Stimulated activated CD4-positive, alpha-beta T cell treated with anti-CD3 and anti-CD28 coated beads, Interleukin-15, amount 100 ng/mL, for 1 hour (primary cell): ENCODE data around the gene CYTH4.
"Not testable (repeated sequence)": the region's sequence is repeated elsewhere in the genome, so short reads cannot be mapped to it uniquely, and the experiment has no call there.

Experiments
- DNase-seq, 2 donors: peaks; one replicate each; pipeline ENCODE4 v3.0.0-alpha.2; 2020; ENCODE audit warnings: low read depth in 1 of 2, low spot score in 1 of 2

Gene CYTH4

DNA sequence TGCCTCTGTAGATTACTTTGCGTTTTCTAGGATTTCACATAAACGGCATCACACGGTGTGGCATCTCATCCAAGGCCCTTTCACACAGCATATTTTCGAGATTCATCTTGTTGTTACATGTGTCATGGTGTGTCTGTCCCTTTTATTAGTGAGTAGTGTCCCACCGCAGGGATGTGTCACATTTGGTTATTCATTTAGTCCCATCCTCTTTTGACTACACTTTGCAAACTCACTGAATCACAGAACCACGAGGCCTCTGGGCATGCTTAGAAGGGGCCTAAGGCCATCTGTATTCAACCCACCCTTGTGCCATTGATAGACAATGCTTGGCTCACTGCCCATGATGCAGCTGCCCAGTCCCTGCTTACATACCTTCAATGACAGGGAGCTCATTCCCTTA, 34.1 kb upstream of the CYTH4 start:
- no peak for DNase-seq

DNA sequence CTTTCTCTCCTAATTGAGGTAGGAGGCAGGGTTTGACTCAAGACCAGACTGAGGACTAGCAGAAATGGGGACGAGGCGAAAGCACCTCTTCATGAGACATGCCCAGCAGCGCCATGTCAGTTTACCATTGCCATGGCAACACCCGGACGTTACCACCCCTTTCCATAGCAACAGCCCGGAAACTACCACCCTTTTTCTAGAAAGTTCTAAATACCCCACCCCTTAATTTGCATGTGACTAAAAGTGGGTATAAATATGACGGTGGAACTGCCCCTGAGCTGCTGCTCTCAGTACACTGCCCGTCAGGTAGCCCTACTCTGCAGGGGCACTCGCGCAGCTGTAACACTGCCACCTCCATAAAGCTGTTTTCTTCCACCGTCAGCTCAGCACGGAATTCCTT, 32.3 kb upstream of the CYTH4 start:
- no peak for DNase-seq

DNA sequence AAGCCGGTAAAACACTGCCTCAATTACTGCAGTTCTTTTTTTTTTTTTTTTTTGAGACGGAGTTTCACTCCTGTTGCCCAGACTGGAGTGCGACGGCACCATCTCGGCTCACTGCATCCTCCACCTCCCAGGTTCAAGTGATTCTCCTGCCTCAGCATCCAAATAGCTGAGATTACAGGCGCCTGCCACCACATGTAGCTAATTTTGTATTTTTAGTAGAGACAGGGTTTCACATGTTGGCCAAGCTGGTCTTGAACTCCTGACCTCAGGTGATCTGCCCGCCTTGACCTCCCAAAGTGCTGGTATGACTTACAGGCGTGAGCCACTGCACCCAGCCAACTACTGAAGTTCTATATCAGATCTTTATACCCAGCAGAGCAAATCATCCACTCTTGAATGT, 30.5 kb upstream of the CYTH4 start:
- not testable (repeated sequence) for DNase-seq

DNA sequence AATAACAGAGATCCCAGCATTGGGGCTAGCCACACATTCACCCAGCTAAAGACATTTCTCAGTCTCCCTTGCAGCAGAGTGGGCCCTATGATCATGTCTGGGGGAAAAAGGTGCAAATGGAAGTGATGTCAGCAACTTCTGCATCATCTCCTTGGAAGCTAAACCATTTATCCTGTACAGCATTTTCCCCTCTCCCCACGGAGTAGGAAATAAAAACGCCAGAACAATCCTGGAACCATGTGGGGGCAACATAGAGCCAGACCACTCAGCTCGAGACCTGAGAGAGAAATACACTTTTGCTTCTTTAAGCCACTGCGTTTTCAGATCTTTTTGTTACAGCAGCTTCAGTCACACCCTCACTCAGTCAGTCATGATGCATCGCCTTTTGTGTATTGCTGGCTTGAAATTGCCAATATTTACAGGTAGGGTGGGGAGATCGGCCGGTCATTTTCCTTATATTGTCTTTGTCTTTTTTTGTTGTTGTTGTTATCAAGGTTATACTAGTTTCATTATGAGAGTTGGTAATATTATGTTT, 29.1 kb upstream of the CYTH4 start:
- DNase-seq: no peak

DNA sequence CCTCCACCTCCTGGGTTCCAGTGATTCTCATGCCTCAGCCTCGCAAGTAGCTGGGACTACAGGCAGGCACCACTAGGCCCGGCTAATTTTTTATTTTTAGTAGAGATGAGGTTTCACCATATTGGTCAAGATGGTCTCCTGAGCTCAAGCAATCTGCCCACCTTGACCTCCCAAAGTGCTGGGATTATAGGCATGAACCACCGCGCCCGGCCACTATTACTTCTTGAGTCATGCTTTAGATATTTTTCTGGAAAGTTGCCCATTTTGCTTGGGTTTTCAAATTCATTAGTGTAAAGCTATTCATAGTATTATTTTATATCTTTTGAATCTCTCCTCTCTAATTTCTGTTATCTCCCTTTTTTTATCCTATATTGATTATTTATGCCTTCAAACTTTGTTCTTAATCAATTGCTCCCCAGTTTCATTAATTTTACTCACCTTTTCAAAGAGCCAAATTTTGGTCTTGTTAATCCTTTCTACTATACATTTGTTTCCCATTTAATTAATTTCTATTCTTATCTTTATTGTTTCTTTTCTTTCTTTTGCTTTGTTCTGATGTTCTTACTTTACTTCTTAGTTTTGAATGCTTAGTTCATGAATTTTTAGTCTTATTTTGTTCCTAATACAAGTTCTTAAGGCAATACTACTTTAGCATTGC, 28.0 kb upstream of the CYTH4 start:
- no peak for DNase-seq

DNA sequence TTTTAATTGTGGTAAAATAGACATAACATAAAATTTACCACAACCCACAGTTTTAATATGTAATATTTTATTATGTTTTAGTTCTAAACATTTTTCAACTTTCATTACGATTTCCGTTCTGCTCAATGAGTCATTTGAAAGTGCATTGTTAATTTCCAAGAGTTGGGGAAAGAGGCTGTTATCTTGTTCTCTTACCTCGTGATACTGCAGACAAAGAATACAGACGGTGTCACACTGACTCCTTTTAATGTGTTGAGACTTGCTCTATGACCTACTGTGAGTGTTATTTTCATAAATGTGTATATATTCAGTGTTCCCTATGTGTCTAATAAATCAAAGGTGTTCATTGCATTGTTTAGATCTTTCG, 27.5 kb upstream of the CYTH4 start:
- no peak for DNase-seq

DNA sequence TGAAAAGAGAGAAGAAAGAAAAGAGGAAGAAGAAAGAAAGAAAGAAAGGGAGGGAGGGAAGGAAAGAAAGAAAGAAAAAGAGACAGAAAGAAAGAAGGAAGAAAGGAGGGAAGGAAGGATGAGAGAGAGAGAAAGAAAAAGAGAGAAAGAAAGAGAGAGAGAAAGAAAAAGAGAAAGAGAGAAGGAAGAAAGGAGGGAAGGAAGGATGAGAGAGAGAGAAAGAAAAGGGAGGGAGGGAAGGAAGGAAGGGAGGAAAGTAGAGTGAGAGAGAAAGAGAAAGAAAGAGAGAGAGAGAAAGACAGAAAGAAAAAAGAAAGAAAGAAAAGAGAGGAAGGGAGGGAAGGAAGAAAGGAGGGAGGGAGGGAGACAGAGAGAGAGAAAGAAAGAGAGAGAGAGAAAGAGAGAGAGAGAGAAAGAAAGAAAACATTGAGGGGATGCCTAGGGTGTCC, 26.7 kb upstream of the CYTH4 start:
- DNase-seq: no peak

DNA sequence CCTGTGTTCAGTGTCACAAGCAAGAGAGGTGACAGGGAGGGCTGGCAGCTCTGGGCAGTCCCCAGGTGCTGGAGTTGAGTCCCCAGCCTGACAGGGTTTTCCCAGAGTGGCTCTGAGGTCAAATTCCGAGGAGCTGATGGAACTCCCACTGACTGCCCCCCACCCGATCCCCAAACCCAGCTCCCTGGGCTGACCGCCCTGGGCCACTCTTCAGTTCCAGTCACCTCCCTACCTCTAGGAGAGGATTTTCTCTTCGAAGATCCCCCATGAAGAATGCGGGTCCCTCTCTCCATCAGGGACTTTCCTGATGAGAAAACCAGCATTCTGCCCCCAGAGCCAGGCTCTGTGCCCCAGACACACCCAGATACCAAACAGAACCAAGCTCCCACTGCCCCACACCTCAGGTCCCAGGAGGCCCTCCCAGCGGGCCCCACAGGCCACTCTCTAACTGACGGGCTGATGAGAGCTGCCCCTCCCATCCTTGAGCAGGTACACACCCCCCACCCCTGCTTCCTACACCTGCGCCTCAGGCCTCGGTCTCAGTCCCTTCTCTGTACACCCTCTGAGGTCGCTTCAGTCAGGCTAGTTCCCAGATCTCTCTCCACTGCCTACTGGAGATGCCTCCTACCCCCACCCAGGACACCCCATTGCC, 26.1 kb upstream of the CYTH4 start:
- no peak for DNase-seq

DNA sequence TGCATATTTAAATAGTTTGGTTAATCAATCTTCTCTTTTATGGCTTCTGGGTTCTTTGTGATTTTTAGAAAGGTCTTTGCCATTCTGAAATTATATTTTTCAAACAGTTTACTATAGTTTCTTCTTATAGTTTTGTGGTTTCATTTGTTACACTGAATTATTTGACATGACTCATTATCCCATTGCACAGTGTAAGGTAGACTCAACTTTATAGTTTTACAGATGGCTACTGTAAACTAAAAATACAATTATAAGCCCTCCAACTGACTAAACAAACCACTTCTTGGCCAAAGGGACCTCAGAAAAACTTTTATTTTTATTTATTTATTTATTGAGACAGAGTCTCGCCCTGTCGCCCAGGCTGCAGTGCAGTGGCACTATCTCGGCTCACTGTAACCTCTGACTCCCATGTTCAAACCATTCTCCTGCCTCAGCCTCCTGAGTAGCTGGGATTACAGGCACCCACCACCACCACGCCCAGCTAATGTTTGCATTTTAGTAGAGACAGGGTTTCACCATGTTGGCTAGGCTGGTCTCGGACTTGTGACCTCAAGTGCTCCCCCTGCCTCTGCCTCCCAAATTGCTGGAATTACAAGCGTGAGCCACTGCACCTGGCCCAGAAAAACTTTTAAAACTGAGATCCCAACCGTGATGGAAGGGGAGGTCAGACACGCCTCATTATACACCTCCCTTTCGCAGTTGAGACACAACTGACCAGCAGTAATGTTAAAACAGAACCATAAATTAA, 24.1 kb upstream of the CYTH4 start:
- DNase-seq: no peak

DNA sequence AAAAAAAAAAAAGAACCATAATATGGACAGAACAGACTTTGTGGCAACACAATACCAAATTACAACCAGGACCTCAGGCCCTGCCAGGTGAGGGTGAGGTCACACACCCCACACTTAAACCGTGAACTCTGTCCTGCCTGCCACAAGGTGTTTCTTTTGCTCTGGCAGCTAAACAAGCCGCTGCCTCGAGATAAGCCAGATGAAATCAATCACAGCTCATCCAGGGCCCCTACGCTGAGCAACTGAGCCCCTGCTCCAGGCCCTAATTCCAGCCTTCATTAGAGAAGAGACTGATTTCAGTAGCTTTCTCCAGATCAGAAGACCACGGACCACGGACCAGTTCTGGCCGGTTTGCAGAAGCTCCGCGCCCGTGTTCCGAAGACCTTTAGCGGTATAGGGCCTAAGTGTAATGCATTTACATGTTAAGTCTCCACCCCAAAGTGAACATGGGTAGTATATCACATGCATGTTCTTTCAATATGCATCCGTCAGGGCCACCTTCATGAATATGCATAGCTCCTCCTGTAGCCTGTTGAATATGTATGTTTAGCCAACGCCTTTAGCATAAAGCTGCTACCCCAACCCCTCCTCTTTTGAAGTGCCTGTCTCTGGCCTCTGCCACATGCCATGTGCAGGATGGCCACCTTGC, 23.4 kb upstream of the CYTH4 start:
- no peak for DNase-seq

DNA sequence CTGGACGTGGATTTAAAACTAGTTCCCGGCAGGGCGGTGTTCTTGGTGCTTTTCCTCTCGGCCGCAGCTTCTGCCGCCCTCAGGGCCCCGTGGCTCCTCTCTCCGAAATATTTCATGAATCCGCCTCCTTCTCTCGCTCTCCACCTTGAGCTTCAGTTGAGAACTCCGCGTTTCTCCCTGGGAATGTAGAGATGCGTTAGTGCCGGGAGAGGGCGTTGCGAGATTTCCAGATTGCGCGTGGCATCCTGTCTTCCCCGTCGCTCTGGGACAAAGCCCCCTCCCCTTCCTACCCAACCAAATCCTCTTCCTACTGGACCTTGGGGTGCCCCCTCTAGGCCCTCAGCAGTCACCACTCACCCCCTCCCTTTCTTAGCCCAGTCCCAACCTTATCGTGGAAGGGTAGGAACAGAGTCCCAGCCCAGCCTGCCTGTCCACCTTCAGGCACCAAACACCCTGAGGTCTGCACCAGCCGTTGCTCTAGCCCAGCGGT, 22.7 kb upstream of the CYTH4 start:
- no peak for DNase-seq

DNA sequence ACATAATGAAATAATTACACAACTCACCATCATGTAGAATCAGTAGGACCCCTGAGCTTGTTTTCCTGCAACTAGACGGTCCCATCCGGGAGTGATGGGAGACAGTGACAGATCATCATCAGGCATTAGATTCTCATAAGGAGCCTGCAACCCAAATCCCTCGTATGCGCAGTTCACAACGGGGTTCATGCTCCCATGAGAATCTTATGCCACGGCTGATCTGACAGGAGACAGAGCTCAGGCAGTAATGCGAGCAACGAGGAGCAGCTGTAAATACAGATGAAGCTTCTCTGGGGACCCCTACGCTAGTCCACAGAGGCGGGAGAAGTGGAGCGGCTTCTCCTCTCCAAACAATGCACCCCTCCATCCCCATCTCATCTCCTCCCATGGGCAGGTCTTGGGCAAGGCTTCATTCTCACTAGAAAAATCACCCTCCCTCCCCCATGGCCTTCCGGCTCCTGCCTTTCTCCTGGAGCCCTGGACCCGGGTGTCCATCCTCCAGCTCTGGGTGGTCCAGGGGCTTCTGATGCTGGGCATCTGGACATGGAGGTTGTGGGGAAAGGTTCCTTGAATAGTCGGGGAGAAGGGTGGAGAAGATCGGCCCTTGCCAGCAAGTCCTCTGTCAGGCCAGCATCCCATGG, 22.0 kb upstream of the CYTH4 start:
- DNase-seq: no peak

DNA sequence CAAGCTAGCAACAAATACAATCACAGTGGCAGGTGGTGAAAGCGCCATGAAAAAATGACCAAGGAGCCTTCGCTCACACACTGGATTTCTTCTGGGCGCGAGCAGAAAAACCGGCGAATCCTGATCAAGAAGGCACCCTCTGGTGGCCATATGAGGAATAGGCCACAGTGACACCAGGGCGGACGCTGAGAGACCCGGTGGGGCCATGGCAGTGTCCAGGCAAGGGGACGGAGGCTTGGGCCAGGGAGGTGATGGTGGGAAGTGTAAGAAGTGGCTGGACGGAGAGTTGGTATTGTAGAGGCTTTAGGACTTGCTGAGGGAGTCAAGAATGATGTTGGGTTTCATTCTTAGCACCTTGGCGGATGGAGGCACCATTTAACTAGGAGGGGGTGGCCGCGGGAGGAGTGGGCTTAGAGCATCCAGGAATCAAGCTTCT, 21.4 kb upstream of the CYTH4 start:
- DNase-seq: peak in 1 of 2 donors; percentile 36

DNA sequence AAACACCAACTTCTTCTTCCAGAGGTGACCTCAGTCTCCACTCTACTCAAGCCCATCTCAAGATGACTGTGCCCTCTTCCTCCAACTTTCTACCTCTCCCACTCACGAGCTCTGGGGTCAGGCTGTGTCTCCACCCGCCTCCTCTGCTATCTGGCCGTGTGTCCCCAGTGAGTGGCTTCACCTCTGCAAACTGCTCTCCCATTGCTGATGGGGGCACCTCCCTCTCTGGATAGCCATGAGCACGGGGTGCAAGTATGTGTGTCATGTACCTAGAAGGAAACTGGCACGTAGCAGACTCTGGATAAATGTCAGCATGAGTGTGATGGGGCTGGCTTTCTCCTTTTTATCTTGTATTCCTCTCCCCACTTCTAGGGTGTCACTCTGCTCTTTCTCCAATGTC, 20.0 kb upstream of the CYTH4 start:
- no peak for DNase-seq

DNA sequence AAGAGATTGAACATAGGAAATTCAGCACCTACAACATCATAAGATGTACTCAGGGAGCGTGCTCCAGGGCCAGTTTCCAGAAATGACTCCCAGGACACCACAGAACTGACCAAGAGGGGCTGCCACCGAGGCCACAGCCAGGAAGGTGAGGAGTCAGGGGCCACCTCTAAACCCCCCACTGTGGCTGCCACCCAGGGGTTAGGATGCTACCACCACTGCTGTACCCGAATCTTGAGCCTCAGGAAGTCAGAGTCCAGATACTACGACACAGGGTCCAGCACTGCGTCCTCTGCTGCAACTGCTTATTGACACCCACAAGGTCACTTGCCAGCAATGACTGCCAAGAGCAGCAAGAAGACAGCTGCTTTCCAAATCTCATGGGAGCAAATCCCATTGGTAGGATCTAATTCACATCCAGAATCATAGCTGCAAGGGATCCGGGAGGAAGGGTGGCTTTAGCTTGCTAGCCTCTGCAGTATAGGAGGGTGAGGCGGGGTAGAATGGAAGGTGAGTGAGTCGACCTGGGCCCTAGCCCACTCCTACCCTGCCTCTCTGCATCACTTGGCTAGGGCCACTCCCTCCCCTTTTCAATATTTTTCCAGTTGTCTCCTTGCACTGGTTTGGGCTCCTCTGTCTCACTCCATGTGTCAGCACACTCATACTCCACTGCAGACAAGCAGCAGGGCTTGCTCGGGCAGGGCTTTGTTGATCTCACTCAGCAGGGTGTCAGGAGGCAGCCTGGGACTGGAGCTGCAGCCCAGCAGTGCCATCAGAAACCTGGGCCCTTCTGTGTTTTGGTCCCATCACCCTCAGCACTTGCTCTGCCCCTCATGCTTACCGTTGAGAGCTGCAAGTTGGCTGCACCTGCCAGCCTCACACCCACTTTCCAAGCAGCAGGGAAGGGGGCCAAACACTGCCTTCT, 18.1 kb upstream of the CYTH4 start:
- DNase-seq: no peak

DNA sequence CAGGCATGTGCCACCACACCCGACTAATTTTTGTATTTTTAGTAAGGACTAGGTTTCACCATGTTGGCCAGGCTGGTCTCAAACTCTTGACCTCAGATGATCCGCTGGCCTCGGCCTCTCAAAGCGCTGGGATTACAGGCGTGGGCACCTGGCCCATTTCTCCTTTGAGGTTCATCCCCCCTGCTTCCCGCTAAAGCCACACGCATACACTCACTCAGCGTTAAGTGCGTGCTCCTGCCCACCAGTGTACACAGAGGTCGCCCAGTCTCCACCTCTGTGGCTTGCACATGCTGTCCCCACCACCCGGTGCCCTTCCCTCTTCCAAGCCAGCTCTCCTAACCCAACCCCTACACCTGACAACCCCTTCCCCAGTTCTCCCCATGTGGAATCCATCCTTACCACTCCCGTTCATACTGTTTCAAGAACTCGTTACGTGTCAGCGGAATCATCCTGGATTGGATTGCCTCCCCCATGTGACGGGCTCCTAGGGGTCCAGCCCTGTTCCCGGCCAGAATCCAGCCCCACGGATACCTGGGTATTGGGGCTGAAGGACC, 15.7 kb upstream of the CYTH4 start:
- no peak for DNase-seq

DNA sequence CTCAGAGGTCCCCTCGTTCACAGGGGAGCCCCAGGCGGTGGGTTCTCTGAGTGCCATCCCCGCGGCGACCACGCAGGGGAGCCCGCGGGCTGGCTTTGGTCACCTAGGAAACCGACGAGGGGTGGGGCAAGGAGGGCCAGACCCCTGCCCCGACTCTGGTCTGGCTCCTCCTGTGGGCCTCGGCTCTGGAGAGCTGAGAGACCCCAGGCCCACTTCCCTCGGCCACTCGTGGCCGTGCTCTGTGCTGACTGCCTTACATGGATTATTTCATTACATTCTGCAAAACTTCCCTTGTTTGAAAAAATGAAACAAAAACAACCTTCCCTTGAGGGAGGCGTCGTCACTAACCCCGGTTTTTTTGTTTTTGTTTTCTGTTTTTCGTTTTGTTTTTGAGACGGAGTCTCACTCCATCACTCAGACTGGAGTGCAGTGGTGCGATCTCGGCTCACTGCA, 15.1 kb upstream of the CYTH4 start:
- peak; percentile 51 to 68 for DNase-seq

DNA sequence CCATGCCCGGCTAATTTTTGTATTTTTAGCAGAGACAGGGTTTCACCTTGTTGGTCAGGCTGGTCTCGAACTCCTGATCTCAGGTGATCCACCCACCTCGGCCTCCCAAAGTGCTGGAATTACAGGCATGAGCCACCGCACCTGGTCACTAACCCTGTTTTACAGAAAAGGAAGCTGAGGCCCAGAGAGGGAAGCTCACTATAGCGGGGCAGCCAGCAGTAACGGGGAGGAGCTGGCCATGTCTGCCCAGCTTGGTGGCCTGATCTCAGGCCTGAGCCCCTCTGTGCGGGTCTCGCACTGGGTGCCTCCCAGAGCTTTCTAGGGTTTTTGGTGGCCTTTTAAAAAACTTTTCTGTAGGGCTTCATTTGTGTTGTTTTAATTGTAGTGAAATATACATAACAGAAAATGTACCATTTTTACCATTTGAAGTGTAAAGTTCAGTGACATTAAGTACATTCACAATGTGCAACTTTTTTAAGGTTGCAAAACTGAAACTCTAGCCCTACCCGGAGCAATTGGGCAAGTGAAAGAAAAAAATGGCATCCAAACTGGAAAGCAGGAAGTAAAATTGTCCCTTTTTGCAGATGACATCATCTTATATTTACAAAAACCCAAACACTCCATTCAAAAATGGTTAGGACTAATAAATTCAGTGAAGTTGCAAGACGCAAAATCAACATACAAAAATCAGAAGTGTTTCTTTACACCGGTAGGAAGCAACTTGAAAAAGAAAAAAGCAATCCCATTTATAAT, 14.5 kb upstream of the CYTH4 start:
- no peak for DNase-seq
